ENCODE data around the gene PMPCB.
"Not testable (repeated sequence)": the region's sequence is repeated elsewhere in the genome, so short reads cannot be mapped to it uniquely, and the experiment has no call there.

DNA sequence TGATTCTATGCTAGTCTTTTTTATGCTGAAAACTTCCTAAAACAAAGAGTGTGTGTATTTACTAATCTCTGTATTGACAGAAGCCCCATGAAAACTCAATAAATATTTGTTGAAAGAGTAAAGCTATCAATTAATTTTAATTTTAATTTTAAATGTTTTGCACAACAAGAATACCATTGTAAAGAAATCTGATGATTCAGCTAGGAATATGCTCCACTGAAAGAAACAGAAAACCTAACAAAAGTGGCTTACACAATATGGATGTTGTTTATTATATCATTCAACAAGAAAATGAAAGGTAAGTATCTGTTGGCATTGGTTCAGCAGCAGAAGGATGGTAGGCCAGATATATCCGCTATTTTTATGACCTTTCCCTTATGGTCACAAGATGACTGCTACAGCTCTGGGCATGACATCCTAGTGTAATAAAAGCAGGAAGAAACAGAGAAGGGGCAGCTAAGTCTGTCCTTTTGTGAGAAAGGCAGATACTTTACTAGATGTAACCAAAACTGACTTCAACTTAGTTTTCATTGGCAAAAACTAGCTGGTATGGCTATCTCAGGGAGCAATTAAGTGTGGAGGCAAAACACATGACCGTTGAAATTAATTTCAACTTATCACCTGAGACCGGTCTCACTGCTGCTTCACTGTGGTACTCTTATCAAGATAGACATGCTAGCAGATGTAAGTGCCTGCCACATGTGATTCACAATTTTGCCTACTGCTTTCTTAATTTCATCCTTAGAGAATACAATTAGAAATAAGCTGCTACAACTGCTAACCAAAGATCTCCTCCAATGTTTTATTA lies 43.3 kb upstream of the PMPCB start:
- not testable (repeated sequence) for TF ChIP-seq ZNF274 (IDR thresholded peaks at IDR 0.05; ENCODE audit: low read depth, low read length); YY1 (IDR thresholded peaks at IDR 0.05; ENCODE audit: insufficient read depth, insufficient read length); SUZ12 (IDR thresholded peaks at IDR 0.05; ENCODE audit: extremely low read depth, insufficient read depth, insufficient read length)
